HG02763 (cell line): ENCODE results near the gene THSD7B.

Experiments
- ATAC-seq: cut with Tn5 transposase; IDR thresholded peaks from one replicate; pipeline ENCODE4 v1.9.1; 2021; ENCODE audit warnings: mild to moderate bottlenecking, moderate library complexity; ENCODE audit not compliant: unreplicated experiment

The THSD7B gene

DNA sequence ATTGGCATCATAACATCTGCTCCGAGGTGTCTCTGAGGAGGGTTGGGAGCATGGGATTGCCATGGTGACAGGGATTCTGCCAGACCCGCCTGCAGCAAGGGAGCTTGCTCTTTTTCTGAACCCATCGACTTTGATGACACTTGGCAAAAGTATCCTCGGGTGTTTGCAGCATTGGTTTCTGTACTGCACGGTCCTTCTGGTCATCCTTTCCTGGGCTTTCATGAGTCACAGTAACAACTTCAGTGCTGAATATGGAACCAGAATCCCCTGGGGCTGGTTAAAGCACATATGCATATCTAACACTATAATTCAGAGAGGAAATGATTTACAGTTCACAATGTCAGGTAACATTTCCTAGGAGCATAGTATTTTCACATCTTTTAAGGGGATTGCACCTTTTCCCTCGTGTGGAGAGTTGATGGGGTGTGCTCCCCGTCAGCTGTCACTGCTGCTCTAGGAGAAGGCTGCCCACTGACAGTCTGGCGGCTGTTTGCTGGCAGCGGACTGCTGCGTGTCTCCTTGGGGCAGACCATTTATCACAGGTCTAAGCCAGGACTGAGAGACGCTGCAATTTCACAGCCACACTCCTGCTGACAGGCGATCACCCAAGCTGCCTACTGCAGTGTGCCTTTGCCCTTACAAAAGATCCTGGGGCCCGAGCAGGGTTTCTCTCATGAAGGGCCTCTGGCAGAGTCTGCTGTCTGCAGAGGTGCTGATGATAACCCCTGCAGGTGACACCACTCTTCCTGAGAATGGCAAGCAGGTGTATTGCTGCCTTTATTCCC lies 425.3 kb downstream of the THSD7B start:
- no peak for ATAC-seq

DNA sequence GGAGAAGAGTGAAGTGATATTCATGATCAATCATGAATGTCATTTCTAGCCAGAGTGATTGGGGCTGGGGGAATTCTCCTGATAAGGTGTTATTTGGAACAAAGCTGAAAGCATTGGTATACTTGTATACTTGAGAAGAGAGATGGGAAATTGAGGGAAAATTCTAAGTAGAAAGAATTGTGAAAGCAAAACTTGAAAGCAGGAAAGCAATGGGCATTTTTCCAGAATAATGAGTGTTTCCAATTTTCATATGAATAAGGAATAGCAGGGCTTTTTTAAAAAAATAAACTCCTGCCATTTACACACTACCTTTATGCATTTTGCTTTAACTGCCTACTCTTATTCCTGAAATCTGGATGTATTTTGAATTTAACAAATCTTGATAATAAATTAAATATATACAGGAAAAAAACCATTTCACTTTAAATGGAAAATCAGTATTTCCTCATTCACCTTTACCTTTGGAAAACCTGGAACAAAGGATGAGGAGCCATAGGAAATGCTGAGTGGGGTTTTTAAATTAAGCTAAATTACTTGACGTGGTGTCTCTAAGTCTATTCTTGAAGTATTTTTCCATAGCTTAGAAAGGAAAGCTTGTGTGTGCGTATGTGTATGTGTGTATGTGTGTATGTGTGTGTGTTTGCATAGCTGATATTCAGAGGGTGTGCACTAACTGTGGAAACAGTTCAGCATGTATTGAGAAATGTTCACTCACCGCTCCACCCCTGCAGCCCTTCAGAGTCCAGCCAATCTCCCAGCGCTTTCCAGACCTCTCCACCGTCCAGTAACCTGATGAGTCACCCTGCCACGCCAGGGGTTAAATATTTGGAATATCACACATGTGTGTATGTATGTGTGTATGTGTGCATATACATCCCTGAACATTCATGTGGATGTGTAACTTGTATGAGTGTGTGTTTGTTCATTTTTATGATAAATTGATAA lies 427.3 kb downstream of the THSD7B start:
- ATAC-seq: no peak

GRCh38 chr2:137193401-137193800 lies 428.1 kb downstream of the THSD7B start:
- no peak for ATAC-seq

- no peak for ATAC-seq
Observed at GRCh38 chr2:137194111-137194510, 428.8 kb downstream of the THSD7B start.

DNA sequence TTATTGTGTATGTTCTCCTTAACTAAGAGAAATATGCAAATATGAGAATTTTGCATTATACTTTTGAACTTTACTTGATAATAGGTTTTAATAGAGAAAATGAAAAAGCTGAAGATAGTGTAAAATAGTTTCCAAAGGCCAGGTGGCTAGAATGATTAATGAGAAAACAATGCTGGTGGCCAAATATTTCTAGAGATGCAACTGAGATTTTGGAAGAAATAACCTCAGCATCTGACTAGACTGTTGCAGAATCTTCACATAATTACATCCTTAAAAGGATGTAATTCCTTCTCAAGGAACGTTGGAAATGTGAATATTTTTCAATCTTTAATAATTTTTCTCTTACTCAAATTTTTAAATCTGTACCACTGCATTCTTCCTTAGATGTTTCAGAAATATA lies 434.4 kb downstream of the THSD7B start:
- ATAC-seq: no peak

GRCh38 chr2:137202318-137202717 lies 437.0 kb downstream of the THSD7B start:
- no peak for ATAC-seq

GRCh38 chr2:137205324-137205723 lies 440.0 kb downstream of the THSD7B start:
- ATAC-seq: no peak

- ATAC-seq: no peak
Observed at GRCh38 chr2:137206069-137206468, 440.7 kb downstream of the THSD7B start.

GRCh38 chr2:137207030-137207429 lies 441.7 kb downstream of the THSD7B start:
- ATAC-seq: no peak

DNA sequence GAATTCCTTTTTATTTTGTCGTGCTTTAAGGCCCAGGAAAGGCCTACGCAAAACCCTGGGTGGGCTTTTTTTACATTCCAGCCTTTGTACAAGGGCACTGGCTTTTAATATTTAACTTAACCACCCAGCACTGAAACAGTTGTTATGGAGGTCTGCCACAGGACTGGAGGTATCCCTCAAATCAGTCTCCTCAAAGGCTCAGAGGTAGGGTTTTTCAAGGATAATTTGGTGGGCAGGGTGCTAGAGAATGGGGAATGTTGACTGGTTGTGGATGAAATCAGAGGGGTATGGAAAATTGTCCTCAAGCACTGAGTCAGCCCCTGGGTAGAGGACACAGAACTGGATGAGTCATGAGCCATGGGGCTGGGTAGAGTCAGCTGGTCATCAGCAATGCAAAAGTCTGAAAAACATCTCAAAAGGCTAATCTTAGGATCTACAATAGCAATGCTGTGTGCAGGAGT lies 443.1 kb downstream of the THSD7B start:
- no peak for ATAC-seq

GRCh38 chr2:137210039-137210438 lies 444.7 kb downstream of the THSD7B start:
- ATAC-seq: no peak

DNA sequence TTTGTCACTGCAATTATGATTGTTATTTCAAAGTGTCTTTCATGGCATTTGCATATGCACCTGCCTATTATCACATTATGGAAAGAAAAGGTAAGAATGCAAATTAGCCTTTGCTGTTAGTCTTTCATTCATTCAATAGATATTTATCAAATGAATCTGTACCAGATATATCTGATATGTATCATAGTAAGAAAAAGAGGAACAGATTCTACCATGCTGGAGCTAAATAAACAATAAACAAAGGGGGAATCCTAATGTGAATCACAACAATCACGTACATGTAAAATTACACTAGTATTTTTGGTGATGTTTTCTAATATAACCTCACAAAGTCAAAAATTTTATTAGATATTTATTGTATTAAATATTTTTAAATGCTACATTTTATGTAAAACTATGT lies 446.4 kb downstream of the THSD7B start:
- no peak for ATAC-seq

- no peak for ATAC-seq
Observed at GRCh38 chr2:137220438-137220993, 455.2 kb downstream of the THSD7B start.

DNA sequence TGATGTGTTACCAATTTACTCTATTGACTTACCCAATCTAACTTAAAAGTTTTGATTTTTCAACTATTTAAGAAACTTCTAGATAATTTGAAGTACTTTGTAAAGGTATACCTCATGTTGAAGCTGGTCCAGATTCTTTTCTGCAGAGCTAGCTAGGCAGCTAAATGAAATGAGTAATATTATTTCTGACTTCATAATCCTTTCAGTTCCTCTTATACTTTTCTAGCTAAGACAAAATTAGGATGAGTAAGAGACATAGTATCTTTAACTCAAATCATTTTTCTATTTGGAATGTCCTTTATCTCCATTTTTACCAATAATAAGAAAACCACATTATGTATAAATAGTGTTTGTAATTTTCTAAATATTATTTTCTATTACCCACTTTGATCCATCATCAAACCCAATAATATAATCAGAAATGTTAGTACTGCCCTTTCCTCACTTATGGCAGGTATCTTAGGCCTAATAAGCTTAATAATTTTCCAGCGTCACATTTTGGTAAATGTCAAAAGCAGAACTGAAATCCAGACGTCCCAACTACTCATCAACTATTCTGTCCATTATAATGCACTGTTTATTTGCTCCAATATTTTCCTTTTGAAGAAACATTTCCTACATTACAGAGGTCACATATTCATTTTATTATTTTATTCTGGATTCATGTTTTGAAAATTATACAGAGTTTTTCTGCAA lies 456.6 kb downstream of the THSD7B start:
- peak; percentile 59 for ATAC-seq

- no peak for ATAC-seq
Observed at GRCh38 chr2:137223722-137224121, 458.4 kb downstream of the THSD7B start.

DNA sequence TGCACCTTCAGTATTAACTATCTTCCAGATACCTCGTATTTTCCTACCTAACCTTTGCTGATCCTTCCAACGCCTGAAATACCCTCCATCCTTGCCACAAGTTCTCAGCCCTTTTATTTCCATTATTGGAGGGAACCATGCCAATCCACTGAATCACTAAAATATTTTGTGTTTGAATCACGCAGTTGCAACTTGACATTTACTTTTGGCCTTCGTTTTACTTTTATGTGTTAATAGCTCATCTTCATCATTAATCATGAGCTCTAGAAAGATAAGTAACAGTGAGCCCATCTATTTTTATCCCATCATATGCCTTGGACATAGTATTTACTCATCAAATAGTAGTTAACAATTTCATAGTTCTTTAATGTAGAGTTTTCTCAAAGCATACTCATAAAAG lies 463.2 kb downstream of the THSD7B start:
- ATAC-seq: no peak

DNA sequence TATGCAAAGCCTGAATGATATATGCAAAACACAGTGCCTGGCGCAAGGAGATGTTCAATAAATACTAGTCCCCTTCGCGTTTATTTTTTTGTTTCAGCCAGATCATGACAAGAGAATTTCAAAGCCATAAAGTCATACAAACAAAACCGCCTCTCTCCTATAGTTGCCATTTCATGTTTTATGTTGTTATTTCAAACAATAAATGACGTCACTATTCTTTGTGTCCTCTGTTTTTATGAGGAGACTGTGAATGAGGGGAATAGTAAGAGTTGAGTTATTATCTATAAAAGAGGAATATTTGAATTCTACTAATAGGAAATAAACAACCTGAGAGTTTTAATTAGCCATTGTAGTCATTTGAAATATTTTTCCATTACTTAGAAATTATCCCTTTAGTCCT lies 464.5 kb downstream of the THSD7B start:
- no peak for ATAC-seq

GRCh38 chr2:137231628-137232027 lies 466.3 kb downstream of the THSD7B start:
- no peak for ATAC-seq

- ATAC-seq: no peak
Observed at GRCh38 chr2:137232076-137232475, 466.7 kb downstream of the THSD7B start.

GRCh38 chr2:137233091-137233490 lies 467.7 kb downstream of the THSD7B start:
- no peak for ATAC-seq

DNA sequence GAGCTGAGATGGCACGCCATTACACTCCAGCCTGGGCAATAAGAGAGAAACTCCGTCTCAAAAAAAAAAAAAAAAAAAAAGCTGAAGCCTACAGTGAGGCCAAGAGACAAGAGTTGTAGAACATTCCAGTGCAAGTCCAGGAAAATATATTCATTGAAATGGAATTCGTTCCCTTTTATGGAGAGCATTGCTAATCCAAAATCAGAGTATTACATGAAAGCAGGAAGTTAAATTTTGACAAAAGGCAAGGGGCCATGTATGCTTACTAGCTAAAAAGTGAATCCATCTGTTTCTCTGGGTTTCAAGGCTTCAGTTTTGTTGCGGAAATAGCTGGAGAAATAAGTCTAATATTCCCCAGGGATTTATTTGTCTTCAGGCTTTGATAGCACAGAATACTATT lies 471.7 kb downstream of the THSD7B start:
- ATAC-seq: no peak
